NCI-H345 treated with DMSO at 0.1 percent for 48 hours (cell line): Measurements from ENCODE around the gene ZNF263.

Experiments used
- DNase-seq: peaks from one replicate; lab custom pipeline; 2025; ENCODE audit not compliant: unreplicated experiment; lab: John Stamatoyannopoulos, UW

ZNF263 gene

DNA sequence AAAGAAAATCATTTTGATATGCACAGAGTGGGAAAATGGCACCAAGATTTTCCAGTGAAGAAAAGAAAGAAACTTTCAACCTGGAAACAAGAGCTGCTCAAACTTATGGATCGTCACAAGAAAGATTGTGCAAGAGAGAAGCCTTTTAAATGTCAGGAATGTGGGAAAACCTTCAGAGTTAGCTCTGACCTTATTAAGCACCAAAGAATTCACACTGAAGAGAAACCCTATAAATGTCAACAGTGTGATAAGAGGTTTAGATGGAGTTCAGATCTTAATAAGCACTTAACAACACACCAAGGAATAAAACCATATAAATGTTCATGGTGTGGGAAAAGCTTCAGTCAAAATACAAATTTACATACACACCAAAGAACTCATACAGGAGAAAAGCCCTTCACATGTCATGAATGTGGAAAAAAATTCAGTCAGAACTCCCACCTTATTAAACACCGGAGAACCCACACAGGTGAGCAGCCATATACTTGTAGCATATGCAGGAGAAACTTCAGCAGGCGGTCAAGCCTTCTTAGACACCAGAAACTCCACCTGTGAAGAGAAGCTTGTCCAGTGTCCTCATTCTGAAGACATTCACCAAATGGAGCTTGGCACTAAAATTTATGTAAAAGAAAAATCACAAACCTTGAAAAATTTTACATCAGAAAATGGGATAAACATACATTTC is 34.2 kb downstream of the ZNF263 start:
- DNase-seq = no peak

DNA sequence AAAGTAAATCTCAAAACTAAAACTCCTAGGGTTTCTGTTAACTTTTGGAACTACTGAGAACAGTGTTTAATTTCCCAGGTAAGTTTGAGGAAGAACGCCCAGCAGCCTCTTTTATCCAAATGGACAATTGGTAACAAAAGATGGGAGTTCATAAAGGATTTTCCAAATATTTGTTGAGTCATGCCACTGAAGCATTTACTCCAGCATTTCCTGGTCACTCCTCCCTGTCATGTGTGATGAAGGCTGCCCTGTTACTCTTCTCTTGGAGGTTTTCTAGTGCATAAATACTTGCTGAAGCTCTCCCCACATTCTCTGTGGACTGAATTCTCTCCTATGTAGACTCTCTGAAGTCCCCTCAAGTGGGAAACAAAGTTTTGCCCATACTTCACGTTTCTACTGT is 38.5 kb downstream of the ZNF263 start:
- no peak for DNase-seq

DNA sequence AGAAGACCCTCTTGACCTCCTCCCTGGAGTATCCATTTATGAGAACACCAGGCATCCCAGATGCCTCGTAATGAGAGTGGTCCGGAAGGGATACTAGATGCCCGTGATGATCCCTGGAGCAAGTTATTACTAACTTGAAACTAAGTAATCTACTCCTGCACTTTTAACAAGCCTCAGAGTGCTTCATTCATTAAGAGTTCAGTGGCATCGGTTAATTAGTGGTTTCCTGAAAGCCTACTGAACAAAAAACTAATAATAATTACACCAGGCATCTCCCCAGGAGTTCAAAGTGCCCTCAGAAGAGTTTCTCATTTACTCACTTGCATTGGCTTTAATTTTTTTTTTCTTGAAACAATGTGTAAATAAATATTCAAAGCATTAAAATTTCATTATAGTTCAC is 44.2 kb downstream of the ZNF263 start:
- no peak for DNase-seq

DNA sequence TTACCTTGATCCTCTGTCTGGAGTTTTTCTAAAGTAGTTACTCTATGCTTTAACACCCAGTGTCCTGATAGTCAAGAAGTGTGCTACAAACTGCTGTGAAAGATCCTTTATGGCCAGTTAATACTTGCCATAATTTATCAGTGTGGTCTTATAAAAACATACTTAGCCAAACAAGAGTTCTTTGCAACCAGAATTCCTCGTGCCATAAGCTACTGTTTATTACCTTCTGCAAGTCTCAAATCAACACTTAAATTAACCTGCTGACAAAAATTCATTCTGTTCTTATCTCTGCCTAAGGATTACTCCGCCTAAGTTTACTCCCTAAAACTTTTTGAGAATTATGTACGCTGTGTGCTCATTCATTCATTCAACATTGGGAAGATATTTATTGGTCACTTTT is 44.8 kb downstream of the ZNF263 start:
- no peak for DNase-seq

DNA sequence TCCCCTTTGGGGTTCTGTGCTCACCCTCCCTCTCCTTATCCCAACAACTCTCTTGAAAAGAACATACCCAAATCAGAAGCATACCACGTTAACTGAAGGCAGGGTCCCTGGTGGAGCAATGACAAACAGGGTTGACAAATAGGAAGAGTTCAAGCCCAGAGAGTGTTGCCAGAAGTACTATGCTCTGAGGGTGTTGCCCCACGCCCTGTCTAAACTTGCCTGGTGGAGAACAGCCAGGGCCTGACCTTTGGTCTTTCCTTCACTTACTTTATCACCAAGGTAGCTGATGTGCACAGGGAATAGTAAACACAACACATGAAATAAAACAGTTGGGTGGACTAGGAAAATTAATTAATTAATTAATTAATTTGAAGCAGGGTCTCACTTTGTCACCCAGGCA is 45.4 kb downstream of the ZNF263 start:
- no peak for DNase-seq
